HEK293 (cell line): Measurements from ENCODE around the gene TMA7B.

Experiments
- HOXA7 ChIP-seq: sonication (generic); formaldehyde crosslinking; IDR thresholded peaks from 2 replicates; pipeline ENCODE4 v1.8.1; 2022; ENCODE audit warnings: missing genetic modification reagents, borderline replicate concordance
- ZBTB7A ChIP-seq: fragments of 450-650 bp; formaldehyde crosslinking; IDR thresholded peaks from 2 replicates; pipeline ENCODE4 v1.5.1; 2016; ENCODE audit warnings: low read depth, missing biosample characterization, missing genetic modification characterization

GRCh38 chr22:39984746-39985145 lies 24.5 kb downstream of the TMA7B start:
- TF ChIP-seq ZBTB7A: no peak
- no peak for TF ChIP-seq HOXA7 (CRISPR knock-in tag)
